CD4-positive, alpha-beta memory T cell (primary cell): Measurements from ENCODE around the gene SYNM. TPM values are rescaled to one million over a fixed set of nuclear protein-coding genes. Genes with fewer than 3 reads are reported as not detected.

Source experiments
- CTCF ChIA-PET: fragments of 350-600 bp; sonication (Branson Sonifier 250); formaldehyde crosslinking; loops from one replicate; lab custom pipeline; 2021; ENCODE audit warnings: inconsistent platforms; ENCODE audit not compliant: partially characterized antibody; lab: Charles Lee
- POLR2A ChIA-PET: fragments of 350-600 bp; sonication (Branson Sonifier 250); formaldehyde crosslinking; loops from one replicate; lab custom pipeline; 2021; ENCODE audit not compliant: partially characterized antibody; lab: Charles Lee
- DNase-seq, 5 donors: peaks; one replicate each; pipeline versions ENCODE4 v3.0.0 to v3.0.0-alpha.2; 2020 to 2022; ENCODE audit warnings: mixed read lengths in 1 of 5
- H3K27ac ChIP-seq: one replicate; pipeline ENCODE4 v1.7.0; 2013; ENCODE audit warnings: low read depth, low read length
- H3K27me3 ChIP-seq: 2 replicates; pipeline ENCODE4 v1.7.0; 2013; ENCODE audit warnings: mild to moderate bottlenecking, low read length, moderate library complexity; ENCODE audit not compliant: insufficient read depth
- H3K36me3 ChIP-seq: 2 replicates; pipeline ENCODE4 v1.7.0; 2013; ENCODE audit warnings: mild to moderate bottlenecking, low read length, moderate library complexity; ENCODE audit not compliant: insufficient read depth
- H3K4me1 ChIP-seq: 2 replicates; pipeline ENCODE4 v1.7.0; 2013; ENCODE audit warnings: mild to moderate bottlenecking, low read length, moderate library complexity; ENCODE audit not compliant: insufficient read depth
- H3K4me3 ChIP-seq, 2 donors: one replicate each; pipeline ENCODE4 v1.7.0; 2013; ENCODE audit warnings: low read length in 2 of 2, mild to moderate bottlenecking in 1 of 2
- H3K9me3 ChIP-seq, 2 donors: one replicate each; pipeline ENCODE4 v1.7.0; 2013; ENCODE audit warnings: low read length in 2 of 2, control low read depth in 1 of 2; ENCODE audit not compliant: control insufficient read depth in 1 of 2
- H3K27ac Mint-ChIP-seq, 7 donors: one replicate each; pipeline ENCODE4 v1.8.0; 2020 to 2021; ENCODE audit warnings: mixed read lengths in 7 of 7, mild to moderate bottlenecking in 6 of 7, inconsistent platforms in 3 of 7, moderate library complexity in 3 of 7
- H3K27me3 Mint-ChIP-seq, 2 donors: one replicate each; pipeline ENCODE4 v1.8.0; 2020 to 2021; ENCODE audit warnings: mixed read lengths in 2 of 2
- H3K36me3 Mint-ChIP-seq, 2 donors: one replicate each; pipeline ENCODE4 v1.8.0; 2020 to 2021; ENCODE audit warnings: mixed read lengths in 2 of 2, inconsistent platforms in 1 of 2, mild to moderate bottlenecking in 1 of 2
- H3K4me1 Mint-ChIP-seq, 4 donors: one replicate each; pipeline ENCODE4 v1.8.0; 2020 to 2021; ENCODE audit warnings: mixed read lengths in 4 of 4, mild to moderate bottlenecking in 1 of 4
- H3K4me3 Mint-ChIP-seq, 8 donors: one replicate each; pipeline ENCODE4 v1.8.0; 2020 to 2021; ENCODE audit warnings: mixed read lengths in 8 of 8, mild to moderate bottlenecking in 7 of 8, moderate library complexity in 6 of 8, inconsistent platforms in 3 of 8
- H3K9me3 Mint-ChIP-seq, 8 donors: one replicate each; pipeline ENCODE4 v1.8.0; 2020 to 2021; ENCODE audit warnings: mixed read lengths in 8 of 8, mild to moderate bottlenecking in 5 of 8, inconsistent platforms in 3 of 8, moderate library complexity in 1 of 8
- intact Hi-C: fragments of 100-400 bp; cut with micrococcal nuclease; formaldehyde crosslinking; loops from one replicate; pipeline ENCODE4 v1.15.1; 2023
- polyA plus RNA-seq, 2 donors: library from polyadenylated mRNA; unstranded; fragments of 300-500 nt; fragmentation: Illumina TruSeq; gene quantifications; one replicate each; pipeline ENCODE4 v1.2.3, GENCODE V29; 2021
- total RNA-seq, 2 experiments: library from RNA; stranded (reverse); gene quantifications; one replicate each; pipeline ENCODE4 v1.2.3, GENCODE V29; 2021

Gene SYNM
- total and polyA plus RNA-seq, 4 experiments from 2014 or later: 0.09 to 14.2 (median 7.0) TPM

GRCh38 chr15:99180086-99180963 is 75.4 kb downstream of the SYNM start:
- Histone ChIP-seq H3K36me3 (no peaks in the 10 kb centered on the region), H3K4me3 (no peak overlapping the region), H3K27me3 (no peaks in the 10 kb centered on the region), H3K27ac (no peak overlapping the region), H3K4me1 (no peaks in the 10 kb centered on the region), H3K9me3 (no peaks in the 10 kb centered on the region)
- CTCF ChIA-PET: no interaction called here
- no peaks in the 10 kb centered on the region for H3K4me1 Mint-ChIP-seq
- intact Hi-C loops: no loop called here
- POLR2A ChIA-PET: no interaction called here
- H3K36me3 Mint-ChIP-seq: no peaks in the 10 kb centered on the region
- no peak overlapping the region for H3K27ac Mint-ChIP-seq
- peaks cover 0 to 3% of the 10 kb centered on the region in 2 donors for H3K27me3 Mint-ChIP-seq
- DNase-seq: no peak
- no peak overlapping the region for H3K4me3 Mint-ChIP-seq
- H3K9me3 Mint-ChIP-seq: no peaks in the 10 kb centered on the region

- Mint-ChIP-seq H3K4me1 (no peaks in the 10 kb centered on the region), H3K36me3 (no peaks in the 10 kb centered on the region), H3K4me3 (no peak overlapping the region), H3K9me3 (no peaks in the 10 kb centered on the region), H3K27ac (no peak overlapping the region), H3K27me3 (peaks cover 0 to 3% of the 10 kb centered on the region in 2 donors)
- no peaks in the 10 kb centered on the region for H3K36me3 ChIP-seq
- H3K4me1 ChIP-seq: no peaks in the 10 kb centered on the region
- no peaks in the 10 kb centered on the region for H3K9me3 ChIP-seq
- ChIA-PET POLR2A (no interaction called here), CTCF (no interaction called here)
- DNase-seq: no peak
- no peak overlapping the region for H3K27ac ChIP-seq
- no peaks in the 10 kb centered on the region for H3K27me3 ChIP-seq
- intact Hi-C loops: no loop called here
- H3K4me3 ChIP-seq: no peak overlapping the region
Measured at GRCh38 chr15:99180964-99181306, 76.1 kb downstream of the SYNM start.

GRCh38 chr15:99181545-99181971 is 76.7 kb downstream of the SYNM start:
- Mint-ChIP-seq H3K4me1 (no peaks in the 10 kb centered on the region), H3K9me3 (no peaks in the 10 kb centered on the region), H3K27ac (no peak overlapping the region), H3K4me3 (no peak overlapping the region), H3K36me3 (no peaks in the 10 kb centered on the region), H3K27me3 (peaks cover 0 to 3% of the 10 kb centered on the region in 2 donors)
- ChIA-PET CTCF (no interaction called here), POLR2A (no interaction called here)
- Histone ChIP-seq H3K9me3 (no peaks in the 10 kb centered on the region), H3K27ac (no peak overlapping the region), H3K4me3 (no peak overlapping the region), H3K27me3 (no peaks in the 10 kb centered on the region), H3K4me1 (no peaks in the 10 kb centered on the region), H3K36me3 (no peaks in the 10 kb centered on the region)
- DNase-seq: no peak
- intact Hi-C loops: no loop called here

- intact Hi-C loops: no loop called here
- no peaks in the 10 kb centered on the region for H3K4me1 Mint-ChIP-seq
Measured at GRCh38 chr15:99182791-99183190, 77.9 kb downstream of the SYNM start.

More at GRCh38 chr15:99182791-99183190, 77.9 kb downstream of the SYNM start:
- Histone ChIP-seq H3K4me1 (no peaks in the 10 kb centered on the region), H3K9me3 (no peaks in the 10 kb centered on the region), H3K36me3 (no peaks in the 10 kb centered on the region), H3K27me3 (no peaks in the 10 kb centered on the region), H3K4me3 (no peak overlapping the region), H3K27ac (no peak overlapping the region)
- H3K27me3 Mint-ChIP-seq: peaks cover 0 to 3% of the 10 kb centered on the region in 2 donors
- H3K9me3 Mint-ChIP-seq: no peaks in the 10 kb centered on the region
- H3K4me3 Mint-ChIP-seq: no peak overlapping the region
- no peak for DNase-seq
- ChIA-PET POLR2A (no interaction called here), CTCF (no interaction called here)
- no peaks in the 10 kb centered on the region for H3K36me3 Mint-ChIP-seq
- H3K27ac Mint-ChIP-seq: no peak overlapping the region

Other genes with a start within 250 kb of the SYNM start
- not detected for gene PGPEP1L, start 97.3 kb upstream of the SYNM start, total RNA-seq
- gene PGPEP1L, start 97.3 kb upstream of the SYNM start, polyA plus RNA-seq: not detected
- gene TTC23, start 144.5 kb downstream of the SYNM start, total RNA-seq: under 1 TPM; 0.67 to 0.79 TPM
- gene TTC23, start 144.5 kb downstream of the SYNM start, polyA plus RNA-seq: under 1 TPM in 1 of 2 donors, not detected in 1; 0.45 TPM
- gene LRRC28, start 146.4 kb downstream of the SYNM start, total RNA-seq: 10 to 100 TPM; 16.4 to 19.2 TPM
- gene LRRC28, start 146.4 kb downstream of the SYNM start, polyA plus RNA-seq: 10 to 100 TPM; 19.1 to 27.1 TPM